Right lobe of liver (tissue), 6 donors: ENCODE measurements around the gene ADORA1. TPM values are rescaled to one million over a fixed set of nuclear protein-coding genes. Genes with fewer than 3 reads are reported as not detected.

ENCODE experiments used
- ATAC-seq, 4 donors: fragments of 200-7000 bp; cut with Tn5 transposase; one replicate each; pipeline ENCODE4 v1.9.1; 2020; ENCODE audit warnings: mild to moderate bottlenecking in 4 of 4, moderate library complexity in 4 of 4
- DNase-seq, 3 donors: peaks; one replicate each; pipeline ENCODE4 v3.0.0-alpha.2; 2020
- H3K27ac ChIP-seq, 3 donors: fragments of 200-600 bp; one replicate each; pipeline ENCODE4 v1.8.0; 2022
- H3K27me3 ChIP-seq, 2 donors: fragments of 200-600 bp; one replicate each; pipeline ENCODE4 v1.8.0; 2022
- H3K36me3 ChIP-seq, 4 donors: fragments of 200-600 bp; sonication (generic) in 1 of 4; one replicate each; pipeline versions ENCODE4 v1.5.1 to v1.8.0; 2017 to 2022; ENCODE audit warnings: control low read depth in 1 of 4
- H3K4me1 ChIP-seq, 4 donors: fragments of 200-600 bp; sonication (generic) in 1 of 4; one replicate each; pipeline versions ENCODE4 v1.5.1 to v1.8.0; 2017 to 2022; ENCODE audit warnings: control low read depth in 1 of 4
- H3K4me3 ChIP-seq, 3 donors: fragments of 200-600 bp; one replicate each; pipeline ENCODE4 v1.8.0; 2022
- H3K9me3 ChIP-seq, 4 donors: fragments of 200-600 bp; sonication (generic) in 1 of 4; one replicate each; pipeline versions ENCODE4 v1.5.1 to v1.8.0; 2017 to 2022; ENCODE audit warnings: control low read depth in 1 of 4
- CTCF ChIP-seq, 4 donors: fragments of 200-600 bp in 3 of 4; fragments of 450-650 bp in 1 of 4; IDR thresholded peaks; one replicate each; pipeline versions ENCODE4 v1.5.1 to v1.8.0; 2016 to 2022; ENCODE audit warnings: antibody characterized with exemption in 4 of 4, mild to moderate bottlenecking in 2 of 4
- POLR2A ChIP-seq: fragments of 450-650 bp; IDR thresholded peaks from one replicate; pipeline ENCODE4 v1.6.1; 2017; ENCODE audit warnings: antibody characterized with exemption, mild to moderate bottlenecking
- WGBS: methylation state at CpG from one replicate; pipeline ENCODE4 v1.1.6; 2018; ENCODE audit warnings: low coverage, low lambda C conversion rate; ENCODE audit not compliant: insufficient coverage; ENCODE audit errors: missing lambda C conversion rate; 5-methylcytosine and 5-hydroxymethylcytosine counted together
- intact Hi-C, 2 donors: fragments of 100-400 bp; cut with DNase I; formaldehyde crosslinking; loops; one replicate each; pipeline versions ENCODE4 v1.11.2 to v1.14.1; 2022
- total RNA-seq, 6 experiments: library from RNA; depleted of rRNA in 2 of 6; stranded (reverse); fragments of >200 nt in 2 of 6; fragmentation: NEBNext Ultra II Directional in 3 of 6; extraction: Animal tissue kit (Norgen Biotek cat#: 25700) in 3 of 6; gene quantifications; one replicate each; pipeline versions ENCODE4 v1.1.0 to v1.2.4, GENCODE V29; 2016 to 2023
- donor health status: DM: no; HTN: yes; CAD: no.
- donor health status: DM: no; HTN: no; CAD: no.
- donor health status: DM: no; HTN: no; CAD: no.
- donor health status: DM: no; HTN: yes; CAD: no.
- donor health status: DM: no; HTN: yes; CAD: no.

ADORA1 gene
- total RNA-seq, 6 experiments from 2014 or later = 0.31 to 0.78 (median 0.39) TPM; not detected in 1

- ATAC-seq = no peak
- H3K4me1 ChIP-seq = no peaks in the 10 kb centered on the region
- intact Hi-C loops = loop anchor here in 1 of 2 donors (5.0 kb wide), 1 partner anchor 97 kb away; no protein-coding TSS in a partner anchor
Measured at GRCh38 chr1:203120325-203121153, 7.0 kb upstream of the ADORA1 start.

GRCh38 chr1:203121186-203122015, 6.1 kb upstream of the ADORA1 start:
- Histone ChIP-seq H3K27ac (no peak overlapping the region), H3K4me1 (no peaks in the 10 kb centered on the region), H3K36me3 (no peaks in the 10 kb centered on the region), H3K9me3 (no peaks in the 10 kb centered on the region), H3K27me3 (peaks cover 0 to 3% of the 10 kb centered on the region in 2 donors), H3K4me3 (no peak overlapping the region)
- intact Hi-C loops = loop anchor here in 1 of 2 donors (5.0 kb wide), 1 partner anchor 96 kb away; no protein-coding TSS in a partner anchor
- DNase-seq (no peak), ATAC-seq (no peak)
- TF ChIP-seq POLR2A (no peak), CTCF (IDR thresholded peaks at IDR 0.05) (no peak)
- WGBS = 54% methylated on average over 9 of the region's 11 CpGs

More at GRCh38 chr1:203120325-203121153, 7.0 kb upstream of the ADORA1 start:
- H3K4me3 ChIP-seq = no peak overlapping the region
- no peak overlapping the region for H3K27ac ChIP-seq
- no peak for TF ChIP-seq POLR2A
- no peaks in the 10 kb centered on the region for H3K36me3 ChIP-seq
- no peak for DNase-seq
- 52% methylated on average over 5 of the region's 7 CpGs for WGBS
- H3K27me3 ChIP-seq = no peaks in the 10 kb centered on the region
- no peaks in the 10 kb centered on the region for H3K9me3 ChIP-seq

GRCh38 chr1:203122159-203122558, 5.4 kb upstream of the ADORA1 start:
- no peak for TF ChIP-seq CTCF (IDR thresholded peaks at IDR 0.05)
- no peak for TF ChIP-seq POLR2A
- no peak overlapping the region for H3K27ac ChIP-seq
- H3K9me3 ChIP-seq = no peaks in the 10 kb centered on the region
- H3K36me3 ChIP-seq = no peaks in the 10 kb centered on the region
- H3K4me1 ChIP-seq = no peaks in the 10 kb centered on the region
- no peak overlapping the region for H3K4me3 ChIP-seq
- intact Hi-C loops = loop anchor here in 1 of 2 donors (5.0 kb wide), 1 partner anchor 95 kb away; no protein-coding TSS in a partner anchor
- DNase-seq (no peak), ATAC-seq (no peak)
- no CpG with 5 or more reads among the region's 2 CpGs for WGBS
- H3K27me3 ChIP-seq = peaks cover 0 to 5% of the 10 kb centered on the region in 2 donors

GRCh38 chr1:203124011-203124410, 3.5 kb upstream of the ADORA1 start:
- DNase-seq (no peak), ATAC-seq (no peak)
- H3K4me1 ChIP-seq = peaks cover 0 to 13% (median 2%) of the 10 kb centered on the region in 4 donors
- 56% methylated on average over 5 of the region's 5 CpGs for WGBS
- H3K36me3 ChIP-seq = no peaks in the 10 kb centered on the region
- intact Hi-C loops = loop anchor here in 1 of 2 donors (5.0 kb wide), 1 partner anchor 93 kb away; no protein-coding TSS in a partner anchor
- H3K27me3 ChIP-seq = peaks cover 0 to 5% of the 10 kb centered on the region in 2 donors
- TF ChIP-seq POLR2A = no peak
- no peak for TF ChIP-seq CTCF (IDR thresholded peaks at IDR 0.05)
- H3K27ac ChIP-seq = no peak overlapping the region
- H3K9me3 ChIP-seq = no peaks in the 10 kb centered on the region
- no peak overlapping the region for H3K4me3 ChIP-seq
